ENCODE measurements around the gene STX5. TPM values are rescaled to one million over a fixed set of nuclear protein-coding genes. Genes with fewer than 3 reads are reported as not detected.

The STX5 gene
- total RNA-seq, 2 donors from 2014 or later, result 32.0 to 46.8 TPM

GRCh38 chr11:62757846-62758788 lies 73.7 kb downstream of the STX5 start:
- DNase-seq (ENCODE audit: low spot score), result no peak
- no peak for TF ChIP-seq CTCF (IDR thresholded peaks at IDR 0.05)
- Histone ChIP-seq H3K27me3 (replicated peaks; ENCODE audit: insufficient read depth) (no peaks in the 10 kb centered on the region), H3K9me3 (no peaks in the 10 kb centered on the region), H3K4me3 (no peak overlapping the region), H3K36me3 (peaks cover 3% of the 10 kb centered on the region), H3K27ac (no peak overlapping the region), H3K4me1 (ENCODE audit: control insufficient read depth in 1 of 2, low read depth in 2 of 2) (peaks cover 18 to 23% of the 10 kb centered on the region in 2 donors)
- ATAC-seq (ENCODE audit: insufficient number of reproducible peaks, low FRiP score, low read depth), result no peak

Other genes with a start within 250 kb of the STX5 start
- gene TUT1, start 240.5 kb downstream of the STX5 start, total RNA-seq, result 10 to 100 TPM in 1 of 2 donors, 1 to 10 TPM in 1; 9.5 to 12.5 TPM
- gene MTA2, start 230.2 kb downstream of the STX5 start, total RNA-seq, result 100 to 1,000 TPM in 1 of 2 donors, 10 to 100 TPM in 1; 55.9 to 124 TPM
- gene EML3, start 219.3 kb downstream of the STX5 start, total RNA-seq, result 100 to 1,000 TPM; 106 to 111 TPM
- gene ROM1, start 218.8 kb downstream of the STX5 start, total RNA-seq, result 10 to 100 TPM; 11.4 to 12.6 TPM
- gene B3GAT3, start 210.1 kb downstream of the STX5 start, total RNA-seq, result 10 to 100 TPM; 27.5 to 30.3 TPM
- 100 to 1,000 TPM; 120 to 159 TPM for gene GANAB, start 185.4 kb downstream of the STX5 start, total RNA-seq
- 10 to 100 TPM; 16.4 to 24.3 TPM for gene INTS5, start 178.7 kb downstream of the STX5 start, total RNA-seq
- 10 to 100 TPM; 20.5 to 28.6 TPM for gene C11orf98, start 166.8 kb downstream of the STX5 start, total RNA-seq
- gene CSKMT, start 166.7 kb downstream of the STX5 start, total RNA-seq, result 1 to 10 TPM; 1.5 to 2.9 TPM
- 1 to 10 TPM; 2.3 to 7.3 TPM for gene UQCC3, start 160.4 kb downstream of the STX5 start, total RNA-seq
- gene LBHD1, start 159.8 kb downstream of the STX5 start, total RNA-seq, result 1 to 10 TPM; 3.7 to 7.8 TPM
- gene UBXN1, start 153.0 kb downstream of the STX5 start, total RNA-seq, result 100 to 1,000 TPM in 1 of 2 donors, 10 to 100 TPM in 1; 88.6 to 159 TPM
- gene LRRN4CL, start 142.5 kb downstream of the STX5 start, total RNA-seq, result 10 to 100 TPM; 10.5 to 22.5 TPM
- gene BSCL2, start 124.6 kb downstream of the STX5 start, total RNA-seq, result 10 to 100 TPM; 14.0 to 50.9 TPM
- not detected for gene GNG3, start 124.4 kb downstream of the STX5 start, total RNA-seq
- 10 to 100 TPM; 21.3 to 41.8 TPM for gene HNRNPUL2, start 104.6 kb downstream of the STX5 start, total RNA-seq
- 10 to 100 TPM in 1 of 2 donors, 1 to 10 TPM in 1; 9.1 to 14.5 TPM for gene TTC9C, start 103.6 kb downstream of the STX5 start, total RNA-seq
- 1 to 10 TPM; 6.2 to 7.6 TPM for gene ZBTB3, start 77.9 kb downstream of the STX5 start, total RNA-seq
- 10 to 100 TPM; 37.0 to 54.4 TPM for gene POLR2G, start 70.5 kb downstream of the STX5 start, total RNA-seq
- gene TAF6L, start 60.7 kb downstream of the STX5 start, total RNA-seq, result 10 to 100 TPM; 18.5 to 22.2 TPM
- 10 to 100 TPM; 45.6 to 70.8 TPM for gene TMEM179B, start 44.6 kb downstream of the STX5 start, total RNA-seq
- gene TMEM223, start 40.0 kb downstream of the STX5 start, total RNA-seq, result 10 to 100 TPM; 11.1 to 30.2 TPM
- gene NXF1, start 26.6 kb downstream of the STX5 start, total RNA-seq, result 100 to 1,000 TPM in 1 of 2 donors, 10 to 100 TPM in 1; 82.9 to 109 TPM
- not detected for gene TEX54, start 790 bp upstream of the STX5 start, total RNA-seq
- 10 to 100 TPM; 19.8 to 55.2 TPM for gene WDR74, start 7.5 kb upstream of the STX5 start, total RNA-seq
- 100 to 1,000 TPM; 138 to 739 TPM for gene SLC3A2, start 48.8 kb upstream of the STX5 start, total RNA-seq
- gene CHRM1, start 89.3 kb upstream of the STX5 start, total RNA-seq, result not detected
- gene SLC22A6, start 152.9 kb upstream of the STX5 start, total RNA-seq, result not detected
- not detected for gene SLC22A8, start 183.8 kb upstream of the STX5 start, total RNA-seq

Measured in thoracic aorta (tissue), 2 donors.